CD14-positive monocyte (primary cell): ENCODE results near the gene CHN2. TPM values are rescaled to one million over a fixed set of nuclear protein-coding genes. Genes with fewer than 3 reads are reported as not detected.
A peak's percentile ranks its signal among the peaks of the same experiment; 100 is the strongest.

Source experiments
- DNase-seq, 3 donors: peaks; one replicate each; pipeline ENCODE4 v3.0.0-alpha.2; 2011 to 2022
- H2AFZ ChIP-seq: 2 replicates; pipeline ENCODE4 v1.6.0; 2012; ENCODE audit warnings: mild to moderate bottlenecking, low read depth, low read length, inconsistent platforms; ENCODE audit not compliant: insufficient read depth, poor library complexity, severe bottlenecking
- H3K27ac ChIP-seq, 2 donors: 1 replicate in 1 of 2; 2 replicates in 1 of 2; pipeline ENCODE4 v1.5.1; 2012 to 2013; ENCODE audit warnings: low read length in 2 of 2, control low read depth in 1 of 2, inconsistent platforms in 1 of 2, low read depth in 1 of 2, mild to moderate bottlenecking in 1 of 2
- H3K27me3 ChIP-seq, 2 donors: one replicate each; pipeline versions ENCODE4 v1.6.0 to v1.6.1; 2011 to 2013; ENCODE audit warnings: low read length in 2 of 2; ENCODE audit not compliant: control insufficient read depth in 2 of 2, insufficient read depth in 2 of 2
- H3K36me3 ChIP-seq, 2 donors: replicated peaks in 1 of 2; 1 replicate in 1 of 2; 2 replicates in 1 of 2; pipeline versions ENCODE4 v1.5.1 to v1.6.1; 2012 to 2013; ENCODE audit warnings: low read length in 2 of 2, control low read depth in 1 of 2, inconsistent platforms in 1 of 2, mild to moderate bottlenecking in 1 of 2; ENCODE audit not compliant: insufficient read depth in 2 of 2, control insufficient read depth in 1 of 2
- H3K4me1 ChIP-seq, 2 donors: 1 replicate in 1 of 2; 2 replicates in 1 of 2; pipeline versions ENCODE4 v1.5.1 to v1.6.1; 2012 to 2013; ENCODE audit warnings: low read length in 2 of 2, control low read depth in 1 of 2, inconsistent platforms in 1 of 2, mild to moderate bottlenecking in 1 of 2, moderate library complexity in 1 of 2; ENCODE audit not compliant: insufficient read depth in 2 of 2, control insufficient read depth in 1 of 2
- H3K4me2 ChIP-seq: replicated peaks from 2 replicates; pipeline ENCODE3; 2012; ENCODE audit warnings: low read length, moderate library complexity, mild to moderate bottlenecking; ENCODE audit not compliant: poor library complexity, severe bottlenecking; ENCODE audit errors: extremely low read depth
- H3K4me3 ChIP-seq, 3 experiments: fragments of 200-600 bp in 1 of 3; sonication (generic) in 1 of 3; replicated peaks in 1 of 3; 1 replicate in 2 of 3; 2 replicates in 1 of 3; pipeline ENCODE4 v1.5.1; 2011 to 2013; ENCODE audit warnings: low read length in 3 of 3, mild to moderate bottlenecking in 3 of 3, control low read depth in 2 of 3, low read depth in 2 of 3, inconsistent platforms in 1 of 3, moderate library complexity in 1 of 3
- H3K79me2 ChIP-seq: 2 replicates; pipeline ENCODE4 v1.6.0; 2012; ENCODE audit warnings: mild to moderate bottlenecking, control low read depth, inconsistent platforms, low read length, moderate library complexity; ENCODE audit not compliant: insufficient read depth
- H3K9ac ChIP-seq: 2 replicates; pipeline ENCODE4 v1.6.0; 2017; ENCODE audit warnings: low read length, mild to moderate bottlenecking; ENCODE audit not compliant: insufficient read depth, poor library complexity, severe bottlenecking
- H3K9me3 ChIP-seq, 2 donors: replicated peaks in 1 of 2; 1 replicate in 1 of 2; 2 replicates in 1 of 2; pipeline versions ENCODE4 v1.5.1 to v1.6.1; 2012 to 2013; ENCODE audit warnings: low read length in 2 of 2, control low read depth in 1 of 2; ENCODE audit not compliant: control insufficient read depth in 1 of 2, insufficient read depth in 1 of 2
- H4K20me1 ChIP-seq: 2 replicates; pipeline ENCODE4 v1.6.0; 2012; ENCODE audit warnings: mild to moderate bottlenecking, low read length, control low read depth, moderate library complexity; ENCODE audit not compliant: insufficient read depth
- H3K27ac Mint-ChIP-seq, 7 donors: one replicate each; pipeline ENCODE4 v1.8.0; 2020; ENCODE audit warnings: mild to moderate bottlenecking in 7 of 7, mixed read lengths in 7 of 7, moderate library complexity in 6 of 7, inconsistent platforms in 2 of 7
- H3K27me3 Mint-ChIP-seq, 3 donors: one replicate each; pipeline ENCODE4 v1.8.0; 2021 to 2022; ENCODE audit warnings: low read depth in 3 of 3, mild to moderate bottlenecking in 3 of 3, mixed read lengths in 3 of 3, moderate library complexity in 3 of 3, inconsistent platforms in 1 of 3
- H3K36me3 Mint-ChIP-seq, 2 donors: one replicate each; pipeline ENCODE4 v1.8.0; 2020; ENCODE audit warnings: mixed read lengths in 2 of 2, inconsistent platforms in 1 of 2, mild to moderate bottlenecking in 1 of 2
- H3K4me1 Mint-ChIP-seq: one replicate; pipeline ENCODE4 v1.8.0; 2020; ENCODE audit warnings: mild to moderate bottlenecking, mixed read lengths
- H3K4me3 Mint-ChIP-seq, 2 donors: one replicate each; pipeline ENCODE4 v1.8.0; 2020; ENCODE audit warnings: mild to moderate bottlenecking in 2 of 2, mixed read lengths in 2 of 2, moderate library complexity in 1 of 2
- H3K9me3 Mint-ChIP-seq, 7 donors: one replicate each; pipeline ENCODE4 v1.8.0; 2020 to 2022; ENCODE audit warnings: mixed read lengths in 7 of 7, mild to moderate bottlenecking in 6 of 7, moderate library complexity in 6 of 7, inconsistent platforms in 2 of 7
- CTCF ChIP-seq: fragments of 200-600 bp; IDR thresholded peaks from one replicate; pipeline ENCODE4 v1.8.0; 2022; ENCODE audit warnings: antibody characterized with exemption, mild to moderate bottlenecking
- WGBS: methylation state at CpG from one replicate; pipeline ENCODE4 v1.1.5; 2013; ENCODE audit warnings: missing lambda C conversion rate; ENCODE audit not compliant: insufficient coverage; 5-methylcytosine and 5-hydroxymethylcytosine counted together
- intact Hi-C, 2 donors: fragments of 100-400 bp; cut with micrococcal nuclease; formaldehyde crosslinking; loops; one replicate each; pipeline versions ENCODE4 v1.15.0 to v1.15.1; 2023
- polyA plus RNA-seq, 3 donors: library from polyadenylated mRNA; depleted of rRNA in 1 of 3; unstranded in 2 of 3; stranded (reverse) in 1 of 3; fragments of 300-500 nt in 2 of 3; fragments of >200 nt in 1 of 3; fragmentation: Illumina TruSeq in 2 of 3; gene quantifications; 1 replicate in 2 of 3; 2 replicates in 1 of 3; pipeline ENCODE4 v1.2.3, GENCODE V29; 2012 to 2021

The CHN2 gene
- polyA plus RNA-seq, 3 donors, result 26.6 to 66.5 (median 44.8) TPM

- Histone ChIP-seq H2AFZ (no peak overlapping the region), H3K9ac (no peak overlapping the region), H3K4me3 (no peak overlapping the region), H3K9me3 (no peaks in the 10 kb centered on the region), H3K79me2 (no peaks in the 10 kb centered on the region), H3K4me1 (peaks cover 0 to 3% of the 10 kb centered on the region in 2 donors), H3K4me2 (no peak overlapping the region), H4K20me1 (peaks cover 49% of the 10 kb centered on the region), H3K27ac (no peak overlapping the region), H3K36me3 (no peaks in the 10 kb centered on the region), H3K27me3 (no peaks in the 10 kb centered on the region)
- 100% methylated on average over 1 of the region's 8 CpGs for WGBS
- TF ChIP-seq CTCF, result no peak
- peaks cover 5% of the 10 kb centered on the region for H3K4me1 Mint-ChIP-seq
- H3K27me3 Mint-ChIP-seq, result peaks cover 2 to 6% (median 5%) of the 10 kb centered on the region in 3 donors
- H3K9me3 Mint-ChIP-seq, result no peaks in the 10 kb centered on the region
- intact Hi-C loops, result no loop called here
- no peak overlapping the region for H3K4me3 Mint-ChIP-seq
- peaks cover 2 to 20% of the 10 kb centered on the region in 2 donors for H3K36me3 Mint-ChIP-seq
- H3K27ac Mint-ChIP-seq, result peak overlapping the region in 1 of 7 donors; percentile 12
- no peak for DNase-seq
These were observed 293.8 kb downstream of the CHN2 start for GRCh38 chr7:29488203-29488970.

- no peak overlapping the region for H3K9ac ChIP-seq
- Mint-ChIP-seq H3K4me1 (peaks cover 5% of the 10 kb centered on the region), H3K9me3 (no peaks in the 10 kb centered on the region), H3K4me3 (no peak overlapping the region), H3K27ac (no peak overlapping the region), H3K27me3 (peaks cover under 1 to 6% (median 5%) of the 10 kb centered on the region in 3 donors), H3K36me3 (peaks cover 2 to 18% of the 10 kb centered on the region in 2 donors)
- H3K79me2 ChIP-seq, result no peaks in the 10 kb centered on the region
- H2AFZ ChIP-seq, result no peak overlapping the region
- no peak overlapping the region for H3K4me2 ChIP-seq
- no peak overlapping the region for H3K4me3 ChIP-seq
- peaks cover 49% of the 10 kb centered on the region for H4K20me1 ChIP-seq
- intact Hi-C loops, result no loop called here
- H3K4me1 ChIP-seq, result peaks cover 0 to 3% of the 10 kb centered on the region in 2 donors
- H3K36me3 ChIP-seq, result no peaks in the 10 kb centered on the region
- H3K9me3 ChIP-seq, result no peaks in the 10 kb centered on the region
- no CpG with 5 or more reads among the region's 2 CpGs for WGBS
- H3K27ac ChIP-seq, result no peak overlapping the region
- H3K27me3 ChIP-seq, result no peaks in the 10 kb centered on the region
- DNase-seq, result no peak
- TF ChIP-seq CTCF, result no peak
These were observed 294.4 kb downstream of the CHN2 start for GRCh38 chr7:29488977-29489376.
